HG02870 (cell line): ENCODE measurements around the gene PXYLP1.
"Not testable (repeated sequence)": the region's sequence is repeated elsewhere in the genome, so short reads cannot be mapped to it uniquely, and the experiment has no call there.

Experiments used
- ATAC-seq: cut with Tn5 transposase; IDR thresholded peaks from one replicate; pipeline ENCODE4 v1.9.1; 2021; ENCODE audit warnings: mild to moderate bottlenecking, moderate library complexity; ENCODE audit not compliant: unreplicated experiment

PXYLP1 gene

DNA sequence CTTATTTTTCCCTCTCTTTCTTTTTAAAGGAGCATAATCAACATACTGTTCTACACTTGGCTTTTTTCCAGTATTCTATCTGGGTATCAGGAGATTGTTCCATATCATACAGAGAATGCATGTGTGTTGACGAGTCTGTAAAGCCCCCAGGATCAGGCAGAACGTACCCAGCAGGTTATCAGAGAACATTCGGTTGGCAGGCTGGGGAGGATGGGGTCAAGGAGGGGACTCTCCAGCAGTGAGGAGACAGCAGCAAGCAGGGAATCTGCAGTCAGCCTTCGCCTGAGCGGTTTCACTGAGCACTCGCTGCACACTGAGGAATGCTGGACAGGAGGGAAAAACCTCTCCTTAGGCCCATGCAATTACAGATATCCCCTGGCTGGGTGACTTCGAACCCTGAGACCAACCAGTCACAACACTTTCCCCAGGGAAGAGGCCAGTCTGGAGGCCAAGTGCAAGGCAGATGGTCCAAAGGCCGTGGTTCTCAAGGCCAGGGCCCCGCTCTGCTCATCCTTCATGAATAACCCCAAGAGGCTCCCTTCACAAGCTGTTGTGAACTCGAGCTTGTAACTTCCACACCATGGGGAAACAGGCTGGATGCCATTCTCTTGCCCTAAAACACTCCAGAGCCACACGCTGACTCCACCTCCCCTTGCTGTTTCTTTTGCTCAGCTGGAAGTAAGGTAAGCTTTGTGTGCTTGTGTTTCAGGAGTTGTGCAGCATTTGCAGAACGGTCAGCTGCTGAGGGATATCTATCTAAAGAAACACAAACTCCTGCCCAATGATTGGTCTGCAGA is 60.1 kb downstream of the PXYLP1 start:
- ATAC-seq: no peak

DNA sequence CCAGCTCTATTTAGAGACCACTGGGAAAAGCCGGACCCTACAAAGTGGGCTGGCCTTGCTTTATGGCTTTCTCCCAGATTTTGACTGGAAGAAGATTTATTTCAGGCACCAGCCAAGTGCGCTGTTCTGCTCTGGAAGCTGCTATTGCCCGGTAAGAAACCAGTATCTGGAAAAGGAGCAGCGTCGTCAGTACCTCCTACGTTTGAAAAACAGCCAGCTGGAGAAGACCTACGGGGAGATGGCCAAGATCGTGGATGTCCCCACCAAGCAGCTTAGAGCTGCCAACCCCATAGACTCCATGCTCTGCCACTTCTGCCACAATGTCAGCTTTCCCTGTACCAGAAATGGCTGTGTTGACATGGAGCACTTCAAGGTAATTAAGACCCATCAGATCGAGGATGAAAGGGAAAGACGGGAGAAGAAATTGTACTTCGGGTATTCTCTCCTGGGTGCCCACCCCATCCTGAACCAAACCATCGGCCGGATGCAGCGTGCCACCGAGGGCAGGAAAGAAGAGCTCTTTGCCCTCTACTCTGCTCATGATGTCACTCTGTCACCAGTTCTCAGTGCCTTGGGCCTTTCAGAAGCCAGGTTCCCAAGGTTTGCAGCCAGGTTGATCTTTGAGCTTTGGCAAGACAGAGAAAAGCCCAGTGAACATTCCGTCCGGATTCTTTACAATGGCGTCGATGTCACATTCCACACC is 60.9 kb downstream of the PXYLP1 start:
- ATAC-seq: no peak

GRCh38 chr3:141294301-141294700 is 62.7 kb downstream of the PXYLP1 start:
- ATAC-seq: no peak

GRCh38 chr3:141294848-141295247 is 63.2 kb downstream of the PXYLP1 start:
- no peak for ATAC-seq

DNA sequence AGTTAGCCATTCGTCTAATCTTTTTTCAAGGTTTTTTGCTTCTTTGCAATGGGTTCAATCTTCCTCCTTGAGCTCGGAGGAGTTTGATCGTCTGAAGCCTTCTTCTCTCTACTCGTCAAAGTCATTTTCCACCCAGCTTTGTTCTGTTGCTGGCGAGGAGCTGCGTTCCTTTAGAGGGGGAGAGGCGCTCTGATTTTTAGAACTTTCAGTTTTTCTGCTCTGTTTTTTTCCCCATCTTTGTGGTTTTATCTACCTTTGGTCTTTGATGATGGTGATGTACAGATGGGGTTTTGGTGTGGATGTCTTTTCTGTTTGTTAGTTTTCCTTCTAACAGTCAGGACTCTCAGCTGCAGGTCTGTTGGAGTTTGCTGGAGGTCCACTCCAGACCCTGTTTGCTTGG is 68.8 kb downstream of the PXYLP1 start:
- ATAC-seq: not testable (repeated sequence)

DNA sequence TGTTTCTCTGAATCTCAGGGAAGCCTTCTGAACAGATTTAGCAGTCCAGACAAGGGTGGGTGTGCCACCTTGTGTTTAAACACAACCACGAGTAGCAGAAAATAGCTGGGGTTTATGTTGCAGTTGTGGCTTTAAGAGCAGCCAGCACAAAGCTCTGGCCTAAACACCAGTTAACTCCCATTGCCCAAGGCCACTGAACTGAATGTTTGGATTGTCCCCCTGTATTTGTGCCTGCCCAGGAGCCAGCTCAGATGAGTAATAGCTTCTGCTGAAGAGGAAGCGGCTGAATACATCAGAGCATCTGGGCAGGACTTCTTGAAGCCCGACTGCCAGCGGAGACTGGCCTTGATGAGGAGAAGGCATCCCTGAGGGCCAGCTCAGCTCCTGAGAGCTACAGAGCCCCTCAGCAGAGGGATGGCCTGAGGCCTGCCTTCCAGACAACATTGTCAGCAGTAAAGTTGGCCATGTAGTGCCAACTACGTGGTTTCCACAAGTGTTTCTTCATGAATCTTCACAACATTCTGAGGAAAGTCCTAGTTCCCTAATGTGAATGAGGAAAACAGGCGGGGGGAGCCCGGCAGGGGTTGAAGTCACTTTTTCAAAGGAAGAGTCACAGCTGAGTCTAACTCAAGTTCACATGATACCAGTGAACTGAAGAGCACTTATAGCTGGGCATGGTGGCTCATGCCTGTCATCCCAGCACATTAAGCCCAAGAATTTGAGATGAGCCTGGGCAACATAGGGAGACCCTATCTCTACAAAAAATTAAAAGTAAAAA is 70.9 kb downstream of the PXYLP1 start:
- ATAC-seq: no peak

DNA sequence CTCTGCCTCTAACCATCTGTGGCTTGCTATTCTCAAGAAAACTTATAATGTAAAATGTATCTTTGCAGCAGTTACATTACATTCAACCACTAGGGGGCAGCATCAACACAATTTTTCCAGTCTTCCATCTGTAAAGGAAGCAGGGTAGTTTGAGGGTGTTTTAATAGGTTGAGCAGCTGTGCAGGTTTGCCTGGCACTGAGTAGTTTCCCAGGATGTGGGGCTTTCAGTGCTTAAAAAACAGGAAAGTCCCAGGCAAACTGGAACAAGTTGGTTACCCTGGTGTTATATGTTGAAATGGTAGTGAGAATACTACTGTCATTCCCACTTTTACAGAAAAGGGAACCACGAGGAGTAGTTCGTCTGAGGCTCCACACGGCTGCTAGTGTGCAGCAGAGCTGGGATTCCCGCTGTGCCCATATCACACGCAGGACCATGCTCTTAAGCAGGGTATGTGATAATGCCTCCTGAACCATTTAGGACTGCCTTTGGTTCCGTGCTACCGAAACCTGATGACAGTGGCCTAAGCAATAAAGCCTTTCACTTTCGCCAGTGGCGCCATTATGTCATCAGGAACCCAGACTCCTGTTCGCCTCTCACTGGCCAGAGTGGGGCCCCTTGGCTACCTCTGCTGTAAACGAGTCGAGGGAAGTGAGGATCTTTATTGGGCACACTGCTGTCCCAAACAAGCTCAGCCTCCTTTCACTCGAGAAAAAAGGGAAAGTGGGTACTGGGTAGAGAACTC is 72.0 kb downstream of the PXYLP1 start:
- ATAC-seq: peak; percentile 61

DNA sequence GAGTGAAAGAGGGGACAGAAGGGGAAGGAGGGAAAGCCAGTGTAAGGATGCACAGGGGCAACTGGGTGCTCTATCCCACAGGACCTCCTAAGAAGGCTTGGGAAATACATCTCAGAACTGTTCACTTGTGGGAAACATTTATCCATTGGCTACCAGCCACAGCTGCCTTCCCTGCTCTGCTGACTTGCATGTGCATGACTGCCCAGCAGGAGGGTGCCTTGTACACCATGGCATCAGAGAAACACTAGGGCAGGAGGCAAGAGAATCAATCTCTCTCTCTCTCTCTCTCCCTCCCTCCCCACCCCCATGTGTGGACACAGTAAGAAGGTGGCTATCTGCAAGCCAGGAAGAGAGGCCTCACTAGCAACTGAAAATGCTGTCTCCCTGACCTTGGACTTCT is 73.8 kb downstream of the PXYLP1 start:
- no peak for ATAC-seq

DNA sequence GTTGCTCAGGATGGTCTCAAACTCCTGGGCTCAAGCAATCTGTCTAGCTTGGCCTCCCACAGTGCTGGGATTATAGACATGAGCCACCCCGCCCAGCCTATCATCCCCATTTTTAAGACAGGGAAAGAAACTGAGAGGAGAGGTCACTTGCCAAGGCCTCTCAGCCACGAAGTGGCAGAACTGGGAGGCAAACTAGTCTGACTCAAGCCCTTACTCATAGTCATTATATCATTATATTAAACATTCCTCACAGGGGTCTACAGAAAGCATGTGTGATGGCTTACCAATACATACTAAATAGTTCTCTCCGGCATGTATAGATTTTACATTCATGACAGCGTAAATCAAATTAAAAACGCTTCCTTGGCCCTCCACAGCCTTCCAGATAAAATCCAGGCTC is 74.7 kb downstream of the PXYLP1 start:
- ATAC-seq: no peak

- ATAC-seq: no peak
Observed at GRCh38 chr3:141306922-141307321, 75.3 kb downstream of the PXYLP1 start.

- ATAC-seq: no peak
Observed at GRCh38 chr3:141307351-141308059, 75.9 kb downstream of the PXYLP1 start.

- no peak for ATAC-seq
Observed at GRCh38 chr3:141308588-141309218, 77.1 kb downstream of the PXYLP1 start.

- no peak for ATAC-seq
Observed at GRCh38 chr3:141311170-141311495, 79.5 kb downstream of the PXYLP1 start.

- peak; percentile 99 for ATAC-seq
Observed at GRCh38 chr3:141311496-141312353, 80.1 kb downstream of the PXYLP1 start.

GRCh38 chr3:141312354-141313092 is 80.9 kb downstream of the PXYLP1 start:
- ATAC-seq: no peak

DNA sequence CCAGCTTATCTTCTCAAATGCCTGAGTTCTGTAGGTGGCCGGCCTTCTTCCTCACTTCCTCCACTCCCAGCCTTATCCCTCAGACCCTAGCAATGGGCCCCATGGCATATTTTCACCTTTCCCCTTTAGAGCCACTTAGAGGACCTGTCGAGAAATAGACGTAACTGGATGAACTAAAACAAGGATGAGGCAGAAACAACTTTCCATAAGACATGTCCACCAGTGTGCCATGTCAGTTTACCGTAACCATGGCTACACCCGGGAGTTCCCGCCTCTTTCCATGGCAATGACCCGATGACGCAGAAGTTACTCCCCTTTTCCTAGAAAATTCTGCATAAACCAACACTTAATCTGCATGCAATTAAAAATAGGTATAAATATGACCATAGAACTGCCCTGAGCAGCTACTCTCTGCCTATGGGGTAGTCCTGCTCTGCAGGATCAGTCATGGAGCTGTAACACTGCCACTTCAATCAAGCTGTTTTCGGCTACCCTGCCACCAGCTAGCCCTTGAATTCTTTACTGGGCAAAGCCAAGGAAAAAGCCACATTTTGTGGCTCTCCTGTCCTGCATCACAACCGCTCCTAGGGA is 81.6 kb downstream of the PXYLP1 start:
- ATAC-seq: no peak

DNA sequence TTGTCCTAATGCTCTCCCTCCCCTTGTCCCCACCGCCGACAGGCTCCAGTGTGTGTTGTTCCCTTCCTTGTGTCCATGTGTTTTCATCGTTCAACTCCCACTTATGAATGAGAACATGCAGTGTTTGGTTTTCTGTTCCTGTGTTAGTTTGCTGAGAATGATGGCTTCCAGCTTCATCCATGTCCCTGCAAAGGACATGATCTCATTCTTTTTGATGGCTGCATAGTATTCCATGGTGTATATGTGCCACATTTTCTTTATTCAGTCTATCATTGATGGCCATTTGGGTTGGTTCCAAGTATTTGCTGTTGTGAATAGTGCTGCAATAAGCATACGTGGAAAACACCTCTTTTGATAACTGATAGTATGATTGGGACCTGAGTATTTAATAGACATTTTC is 82.8 kb downstream of the PXYLP1 start:
- ATAC-seq: not testable (repeated sequence)

GRCh38 chr3:141316851-141317250 is 85.2 kb downstream of the PXYLP1 start:
- ATAC-seq: no peak
